ENCODE data around the gene ARF3.

The ARF3 gene

DNA sequence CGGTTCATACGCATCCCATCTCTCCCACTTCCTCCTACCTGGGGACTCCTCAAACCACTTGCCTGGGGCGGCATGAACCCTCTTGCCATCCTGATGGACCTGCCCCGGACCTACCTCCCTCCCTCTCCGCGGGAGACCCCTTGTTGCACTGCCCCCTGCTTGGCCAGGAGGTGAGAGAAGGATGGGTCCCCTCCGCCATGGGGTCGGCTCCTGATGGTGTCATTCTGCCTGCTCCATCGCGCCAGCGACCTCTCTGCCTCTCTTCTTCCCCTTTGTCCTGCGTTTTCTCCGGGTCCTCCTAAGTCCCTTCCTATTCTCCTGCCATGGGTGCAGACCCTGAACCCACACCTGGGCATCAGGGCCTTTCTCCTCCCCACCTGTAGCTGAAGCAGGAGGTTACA lies 24.5 kb upstream of the ARF3 start:
- DNase-seq (ENCODE audit: low read depth in 2 of 2): no peak

DNA sequence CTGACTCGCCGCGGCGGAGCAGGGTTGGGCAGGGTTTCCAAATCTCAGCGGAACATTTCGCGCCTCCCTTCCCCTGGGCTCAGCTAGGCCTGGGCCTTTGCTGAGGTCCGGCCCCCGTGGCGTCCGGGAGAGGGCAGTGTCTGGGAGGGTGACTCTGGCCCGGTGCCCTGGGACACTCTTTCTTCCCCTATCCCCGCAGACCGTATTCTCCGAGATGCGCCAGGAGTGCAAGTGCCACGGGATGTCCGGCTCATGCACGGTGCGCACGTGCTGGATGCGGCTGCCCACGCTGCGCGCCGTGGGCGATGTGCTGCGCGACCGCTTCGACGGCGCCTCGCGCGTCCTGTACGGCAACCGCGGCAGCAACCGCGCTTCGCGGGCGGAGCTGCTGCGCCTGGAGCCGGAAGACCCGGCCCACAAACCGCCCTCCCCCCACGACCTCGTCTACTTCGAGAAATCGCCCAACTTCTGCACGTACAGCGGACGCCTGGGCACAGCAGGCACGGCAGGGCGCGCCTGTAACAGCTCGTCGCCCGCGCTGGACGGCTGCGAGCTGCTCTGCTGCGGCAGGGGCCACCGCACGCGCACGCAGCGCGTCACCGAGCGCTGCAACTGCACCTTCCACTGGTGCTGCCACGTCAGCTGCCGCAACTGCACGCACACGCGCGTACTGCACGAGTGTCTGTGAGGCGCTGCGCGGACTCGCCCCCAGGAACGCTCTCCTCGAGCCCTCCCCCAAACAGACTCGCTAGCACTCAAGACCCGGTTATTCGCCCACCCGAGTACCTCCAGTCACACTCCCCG lies 23.9 kb upstream of the ARF3 start:
- no peak for DNase-seq (ENCODE audit: low read depth in 2 of 2)

DNA sequence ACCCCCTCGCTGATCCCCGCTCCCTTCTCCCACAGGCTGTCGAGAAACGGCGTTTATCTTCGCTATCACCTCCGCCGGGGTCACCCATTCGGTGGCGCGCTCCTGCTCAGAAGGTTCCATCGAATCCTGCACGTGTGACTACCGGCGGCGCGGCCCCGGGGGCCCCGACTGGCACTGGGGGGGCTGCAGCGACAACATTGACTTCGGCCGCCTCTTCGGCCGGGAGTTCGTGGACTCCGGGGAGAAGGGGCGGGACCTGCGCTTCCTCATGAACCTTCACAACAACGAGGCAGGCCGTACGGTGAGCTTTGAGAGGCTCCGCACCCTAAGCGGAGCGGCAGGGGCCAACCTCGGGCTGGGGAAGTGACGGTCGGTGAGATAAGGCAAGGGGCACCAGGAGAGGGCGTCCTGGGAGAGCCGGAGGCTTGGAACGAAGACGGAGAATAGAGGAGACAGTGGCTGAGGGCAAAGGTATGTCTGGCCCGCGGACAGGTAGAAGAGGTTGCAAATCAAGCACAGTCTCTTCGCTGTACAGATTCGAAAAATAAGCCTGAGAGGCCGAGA lies 23.2 kb upstream of the ARF3 start:
- no peak for DNase-seq (ENCODE audit: low read depth in 2 of 2)

DNA sequence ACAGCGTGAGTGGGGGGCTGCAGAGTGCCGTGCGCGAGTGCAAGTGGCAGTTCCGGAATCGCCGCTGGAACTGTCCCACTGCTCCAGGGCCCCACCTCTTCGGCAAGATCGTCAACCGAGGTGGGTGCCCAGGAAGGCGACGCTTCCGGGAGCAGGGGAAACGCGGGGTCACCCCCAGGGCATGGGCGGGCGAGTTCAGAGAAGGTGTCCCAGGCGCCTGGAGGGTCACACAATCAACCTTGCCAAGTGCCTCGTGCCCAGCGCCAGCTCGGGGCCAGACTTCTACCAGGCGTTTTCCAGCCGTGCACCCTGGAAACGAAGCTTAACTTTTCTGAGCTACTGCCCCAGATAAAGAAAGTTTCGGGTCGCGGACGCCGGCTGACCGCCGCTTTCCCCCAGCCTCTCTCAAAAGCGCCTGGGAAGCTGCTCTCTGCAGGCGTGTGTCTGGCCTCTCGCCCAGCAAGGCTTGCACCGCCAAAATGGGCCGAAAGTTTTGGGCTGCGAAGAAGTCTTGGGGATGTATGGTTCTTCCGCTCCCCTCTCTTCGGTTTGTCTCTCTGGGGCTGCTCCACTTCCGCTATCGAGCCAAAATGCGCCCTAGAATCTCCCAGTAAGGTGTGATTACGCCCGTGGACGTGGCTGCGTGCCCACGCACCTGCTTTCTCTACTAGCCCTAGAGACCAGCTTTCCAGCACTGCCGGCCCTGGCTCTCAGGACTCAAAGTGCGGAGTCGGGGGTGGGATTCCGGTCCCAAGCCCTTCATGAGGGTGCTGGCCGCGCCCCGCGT lies 22.5 kb upstream of the ARF3 start:
- DNase-seq (ENCODE audit: low read depth in 2 of 2): no peak

DNA sequence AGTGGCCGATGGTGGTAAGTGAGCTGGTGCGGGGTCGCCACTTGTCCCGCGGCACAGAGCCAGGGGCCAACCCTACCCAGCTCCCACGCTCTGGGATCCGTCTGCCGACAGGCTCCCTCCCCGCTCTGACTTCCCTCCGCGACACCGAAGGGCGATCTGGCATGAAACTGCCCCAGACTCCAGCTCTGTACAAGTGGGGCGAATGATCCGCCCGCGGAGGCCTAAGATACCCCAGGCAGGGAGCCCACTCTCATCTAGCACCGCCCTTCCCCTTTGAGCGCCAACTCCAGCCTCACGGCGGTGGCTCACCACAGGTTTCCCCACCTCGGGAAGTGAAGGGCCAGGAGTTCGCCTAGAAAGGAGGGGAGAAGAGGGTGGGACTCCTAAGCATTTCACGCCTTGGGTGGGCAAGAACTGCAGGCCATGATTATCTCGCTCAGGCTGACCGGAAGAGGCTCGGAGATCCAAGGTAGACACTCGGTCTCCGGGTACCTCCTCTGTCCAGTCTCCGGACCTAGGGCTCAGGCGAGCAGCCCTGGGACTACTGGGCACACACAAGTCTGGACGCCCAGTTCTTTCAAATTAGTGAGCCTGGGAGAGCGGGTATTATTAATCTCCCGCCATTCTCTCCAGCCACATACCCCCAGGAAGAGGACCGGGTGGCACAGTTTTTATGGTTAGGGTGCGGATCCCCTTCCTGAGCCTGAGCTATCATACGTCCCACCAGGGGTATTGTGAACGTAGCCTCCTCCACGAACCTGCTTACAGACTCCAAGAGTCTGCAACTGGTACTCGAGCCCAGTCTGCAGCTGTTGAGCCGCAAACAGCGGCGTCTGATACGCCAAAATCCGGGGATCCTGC lies 21.7 kb upstream of the ARF3 start:
- DNase-seq (ENCODE audit: low read depth in 2 of 2): no peak

DNA sequence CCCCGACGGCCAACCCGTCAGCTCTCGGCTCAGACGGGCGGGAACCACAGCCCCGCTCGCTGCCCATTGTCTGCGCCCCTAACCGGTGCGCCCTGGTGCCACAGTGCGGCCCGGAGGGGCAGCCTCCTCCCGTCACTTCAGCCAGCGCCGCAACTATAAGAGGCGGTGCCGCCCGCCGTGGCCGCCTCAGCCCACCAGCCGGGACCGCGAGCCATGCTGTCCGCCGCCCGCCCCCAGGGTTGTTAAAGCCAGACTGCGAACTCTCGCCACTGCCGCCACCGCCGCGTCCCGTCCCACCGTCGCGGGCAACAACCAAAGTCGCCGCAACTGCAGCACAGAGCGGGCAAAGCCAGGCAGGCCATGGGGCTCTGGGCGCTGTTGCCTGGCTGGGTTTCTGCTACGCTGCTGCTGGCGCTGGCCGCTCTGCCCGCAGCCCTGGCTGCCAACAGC lies 21.0 kb upstream of the ARF3 start, which contains the start of gene WNT1:
Gene WNT1 (plus strand): TSS at position 32 of the 450 bp plus-strand sequence. CDS start 329 bp downstream, at position 361.
- DNase-seq (ENCODE audit: low read depth in 2 of 2): no peak

DNA sequence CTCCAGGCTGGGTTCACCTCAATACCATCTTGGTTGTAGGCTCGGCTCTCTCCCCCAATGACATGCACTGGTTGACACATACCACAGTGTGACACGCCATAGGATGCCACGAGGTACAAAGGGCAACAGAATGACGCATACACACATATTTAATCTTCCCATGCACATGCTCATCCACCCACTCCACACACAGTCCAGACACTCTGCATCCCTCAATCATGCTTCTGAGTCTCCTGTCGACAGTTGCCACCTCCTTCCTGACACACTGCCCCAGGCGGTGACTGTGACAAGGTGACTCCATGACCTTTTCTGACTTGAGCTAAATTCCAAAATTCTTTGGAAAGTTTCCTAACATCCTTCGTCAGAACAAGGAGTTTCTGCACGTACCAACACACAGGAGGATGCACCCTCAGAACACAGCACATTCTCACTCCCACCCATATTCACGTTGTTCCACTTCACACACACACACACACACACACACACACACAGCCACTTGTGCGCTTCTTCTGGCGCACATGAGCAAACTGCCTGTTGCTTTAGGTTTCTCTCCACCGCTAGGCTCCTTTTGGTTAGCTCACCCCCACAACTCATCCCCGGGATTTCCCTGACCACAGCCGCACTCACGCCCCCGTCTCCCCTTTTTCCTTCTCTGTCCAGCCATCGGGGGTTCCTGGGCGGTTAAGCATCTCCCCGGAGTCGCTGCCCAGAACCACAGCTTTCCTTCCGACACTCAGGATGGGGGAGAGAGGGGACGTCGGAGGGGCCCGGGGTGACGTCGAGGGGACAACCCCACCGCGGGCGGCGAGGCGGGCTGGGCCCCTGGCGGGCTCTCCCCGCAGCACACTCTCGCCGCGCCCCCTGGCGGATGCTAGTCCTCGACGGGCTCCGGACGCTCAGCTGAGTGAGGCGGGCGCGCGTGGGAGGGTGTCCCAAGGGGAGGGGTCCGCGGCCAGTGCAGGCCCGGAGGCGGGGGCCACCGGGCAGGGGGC lies 20.3 kb upstream of the ARF3 start:
- DNase-seq (ENCODE audit: low read depth in 2 of 2): peak; percentile 53 to 66

DNA sequence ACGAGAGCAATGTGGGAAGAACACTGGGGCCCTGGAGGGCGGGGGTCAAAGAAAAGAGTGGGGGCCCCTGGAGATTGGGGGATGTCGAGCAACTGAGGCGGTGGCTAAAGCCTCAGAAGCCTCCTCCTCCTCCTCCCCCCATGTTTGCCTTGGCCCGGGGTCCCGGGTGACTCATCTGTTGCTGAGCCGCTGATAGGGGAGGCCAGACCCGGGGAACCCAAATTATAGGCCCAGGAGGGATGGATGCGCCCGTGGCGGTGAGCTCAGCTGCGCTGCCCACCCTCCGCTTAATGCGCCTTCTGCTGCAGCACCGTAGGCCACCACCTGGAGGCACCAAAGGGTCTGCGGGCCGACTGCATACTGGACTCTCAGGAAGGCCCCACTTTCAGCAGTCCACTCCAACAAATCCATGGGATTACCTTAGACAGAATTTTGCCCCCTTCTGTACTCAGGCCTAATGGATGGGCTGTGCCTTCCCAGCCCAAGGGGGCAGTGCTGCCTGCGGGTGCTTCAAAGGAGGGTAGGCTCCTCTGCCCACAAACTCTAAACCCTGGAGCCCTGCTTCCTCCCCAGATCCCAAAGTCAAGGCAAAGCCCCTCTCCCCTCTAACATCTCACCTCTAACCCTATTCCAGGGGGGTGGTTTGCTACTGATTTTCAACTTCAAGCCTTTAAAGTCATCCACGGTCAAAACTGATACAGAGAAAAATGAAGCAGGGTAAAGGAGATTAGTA lies 16.8 kb upstream of the ARF3 start:
- no peak for DNase-seq (ENCODE audit: low read depth in 2 of 2)

DNA sequence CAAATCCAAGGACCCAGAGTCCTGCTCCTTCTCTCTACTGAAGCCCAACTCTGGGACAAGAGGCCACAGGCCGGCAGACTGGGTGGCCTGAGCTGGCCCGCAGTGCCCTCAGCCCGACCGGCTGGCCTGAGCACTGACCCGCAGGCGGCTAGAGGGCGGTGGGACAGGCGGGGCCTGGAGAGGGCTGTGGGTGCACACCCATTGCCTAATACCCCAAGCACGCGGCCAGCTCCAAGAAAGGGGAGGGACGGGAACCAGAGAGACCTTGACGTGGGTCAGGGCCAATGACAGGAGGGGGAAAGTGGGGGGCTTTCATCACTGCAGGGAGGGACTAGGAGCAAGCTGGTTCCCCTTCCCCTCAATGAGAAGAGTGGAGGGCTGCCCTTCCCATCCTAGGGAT lies 16.2 kb upstream of the ARF3 start:
- DNase-seq (ENCODE audit: low read depth in 2 of 2): no peak

DNA sequence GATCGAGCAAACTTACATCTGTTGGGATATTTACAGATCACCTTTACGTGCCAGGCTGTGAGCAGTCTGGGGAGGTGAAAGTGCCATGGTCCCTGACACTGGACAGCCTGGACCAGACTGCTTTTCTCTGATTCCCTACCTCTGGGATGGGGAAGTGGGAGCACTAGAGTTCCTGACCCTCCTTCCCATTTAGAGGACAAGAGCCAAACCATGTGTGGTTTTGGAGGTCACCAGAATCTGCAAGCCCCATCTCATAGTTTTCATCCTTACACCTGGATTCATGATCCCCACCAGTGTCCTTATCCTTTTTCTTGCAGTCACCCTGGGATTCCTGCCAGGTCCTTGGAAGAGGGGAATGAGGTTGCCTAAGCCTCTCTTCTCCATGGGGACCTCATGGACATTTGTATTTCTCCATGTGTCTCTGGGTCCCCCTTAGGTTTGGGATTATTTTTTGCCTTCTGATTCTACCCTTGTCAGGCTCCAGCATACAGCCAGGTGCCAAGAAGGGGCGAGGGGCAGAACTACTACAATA lies 15.7 kb upstream of the ARF3 start:
- DNase-seq (ENCODE audit: low read depth in 2 of 2): no peak

DNA sequence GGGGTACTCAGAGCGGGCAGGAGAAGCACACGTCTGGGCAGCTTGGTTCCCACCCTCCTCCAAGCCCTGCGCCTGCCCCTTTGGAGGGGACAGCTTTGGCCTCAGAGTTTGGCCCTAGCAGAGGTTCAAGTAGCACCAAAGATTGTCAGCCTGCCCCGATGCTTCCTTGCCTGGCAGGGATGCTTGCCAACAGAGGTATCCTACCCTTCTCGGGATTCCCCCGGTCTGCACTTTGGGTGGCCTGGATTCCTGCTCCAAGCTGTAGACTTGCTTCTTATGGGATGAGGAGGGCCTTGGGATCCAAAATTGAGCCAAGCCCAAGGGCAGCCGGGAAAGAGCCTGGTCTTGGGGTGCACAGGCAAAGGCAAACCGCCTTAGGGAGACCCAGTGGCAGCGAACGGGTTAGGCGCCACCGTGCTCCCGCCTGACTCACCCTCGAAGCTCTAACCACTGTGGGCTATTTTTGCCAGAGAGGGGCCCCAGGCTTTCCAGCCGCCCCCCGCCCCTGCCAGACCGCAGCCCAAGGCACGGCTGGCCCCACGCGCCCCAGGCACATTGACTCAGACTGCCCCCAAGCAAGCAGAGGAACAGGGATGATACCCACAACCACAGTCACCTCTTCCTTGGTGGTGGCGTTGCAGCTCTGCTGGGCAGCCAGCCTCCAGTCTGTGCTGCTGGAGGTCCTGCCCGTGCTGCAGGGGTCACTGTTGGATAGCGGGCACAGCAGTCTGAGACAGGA lies 15.1 kb upstream of the ARF3 start:
- DNase-seq (ENCODE audit: low read depth in 2 of 2): no peak

DNA sequence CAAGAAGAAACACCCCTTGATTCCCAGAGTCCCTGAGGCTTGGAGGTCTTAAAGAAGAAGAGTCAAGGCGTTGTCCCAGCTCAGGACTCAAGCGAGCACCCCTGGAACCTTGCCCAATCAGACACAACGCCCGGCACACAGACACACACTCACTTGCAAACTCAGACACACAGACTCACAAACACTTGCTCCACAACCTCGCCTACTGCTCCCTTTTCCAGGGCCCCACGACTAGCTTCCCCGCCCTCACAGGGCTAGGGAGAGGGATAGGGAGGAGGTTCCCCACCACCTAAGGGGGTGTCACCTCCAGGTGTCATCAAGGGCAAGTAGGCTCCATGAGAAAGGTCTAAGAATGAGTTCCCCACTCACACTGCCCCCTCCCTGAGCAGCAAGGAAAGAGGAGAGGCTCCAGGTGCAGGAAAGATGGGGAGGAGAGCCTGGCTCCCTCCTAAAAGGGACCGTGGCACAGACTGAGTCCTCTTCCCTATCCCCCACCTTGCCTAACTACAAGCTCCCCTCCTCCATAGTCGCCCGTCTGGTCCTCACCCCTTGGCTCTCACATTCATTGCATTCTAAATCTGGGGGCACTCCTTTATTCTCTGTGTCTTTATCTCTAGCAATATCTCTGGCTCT lies 13.5 kb upstream of the ARF3 start:
- no peak for DNase-seq (ENCODE audit: low read depth in 2 of 2)

DNA sequence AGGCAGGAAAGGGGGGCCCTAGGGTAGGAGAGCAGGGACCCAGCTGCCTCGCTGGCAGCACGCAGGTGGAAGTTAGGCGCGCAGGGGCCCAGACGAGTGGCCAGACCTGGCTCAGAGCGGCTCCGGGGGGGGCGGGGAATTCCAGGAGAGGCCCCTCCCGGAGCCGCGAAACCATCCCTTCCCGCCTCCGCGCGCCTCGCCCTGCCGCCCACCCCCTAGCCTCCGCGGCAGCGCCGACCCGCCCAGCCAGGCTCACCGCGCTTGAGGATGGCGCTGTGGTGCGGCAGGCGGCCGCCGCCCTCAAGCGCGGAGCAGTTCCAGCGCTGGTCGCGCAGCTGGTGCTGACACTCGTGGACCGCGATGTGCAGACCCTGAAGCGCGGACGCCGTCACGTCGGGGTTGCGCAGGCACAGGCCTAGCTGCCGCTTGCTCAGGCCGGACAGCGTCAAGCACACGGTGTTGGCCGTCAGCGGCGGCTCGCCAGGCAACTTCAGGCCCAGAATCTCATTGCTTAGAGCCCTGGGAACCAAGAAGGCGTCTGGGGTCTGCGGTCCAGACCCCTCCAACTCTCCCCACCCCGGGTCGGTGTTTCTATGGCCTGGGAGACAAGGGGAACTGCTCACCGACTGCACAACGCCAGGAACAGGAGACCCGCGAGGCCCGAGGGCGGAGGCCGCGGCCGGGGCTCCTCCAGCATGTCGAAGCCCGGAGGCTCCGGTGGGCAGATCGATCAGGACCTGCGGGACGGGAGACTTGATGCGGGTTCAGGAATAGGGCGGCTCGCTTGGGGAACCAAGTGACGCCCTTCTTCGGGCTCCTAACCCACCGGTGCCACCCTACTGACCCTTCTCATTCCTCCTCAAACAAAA lies 12.8 kb upstream of the ARF3 start:
- DNase-seq (ENCODE audit: low read depth in 2 of 2): no peak

DNA sequence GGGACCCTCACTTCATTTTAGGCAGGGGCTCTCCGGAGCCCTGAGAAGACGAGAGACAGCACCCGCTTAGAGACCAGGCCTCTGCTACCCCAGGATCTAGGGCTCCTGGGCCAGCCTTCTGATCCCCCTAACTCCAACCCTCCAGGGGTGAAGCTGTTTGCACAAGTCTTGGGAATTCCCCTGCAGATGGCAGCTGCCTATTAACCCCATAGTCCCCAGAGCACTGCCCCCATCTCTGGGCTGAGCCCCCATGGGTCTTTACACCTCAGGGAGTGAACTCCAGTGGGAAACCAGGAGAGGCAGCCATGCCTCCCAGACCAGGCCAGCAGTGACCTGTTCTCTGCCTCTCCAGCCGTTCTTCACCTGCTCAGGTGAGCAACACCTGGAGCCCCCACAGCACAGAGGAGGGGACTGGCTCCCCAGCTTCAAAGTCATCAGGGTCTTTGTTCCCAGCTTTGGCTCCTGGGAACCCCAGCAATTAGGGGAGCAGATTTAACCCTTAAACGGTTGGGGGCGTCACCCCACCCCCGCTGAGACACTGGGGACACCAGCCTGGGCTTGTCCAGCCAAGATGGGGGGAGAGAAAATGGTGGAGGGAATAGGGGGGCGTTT lies 12.0 kb upstream of the ARF3 start:
- DNase-seq (ENCODE audit: low read depth in 2 of 2): no peak

DNA sequence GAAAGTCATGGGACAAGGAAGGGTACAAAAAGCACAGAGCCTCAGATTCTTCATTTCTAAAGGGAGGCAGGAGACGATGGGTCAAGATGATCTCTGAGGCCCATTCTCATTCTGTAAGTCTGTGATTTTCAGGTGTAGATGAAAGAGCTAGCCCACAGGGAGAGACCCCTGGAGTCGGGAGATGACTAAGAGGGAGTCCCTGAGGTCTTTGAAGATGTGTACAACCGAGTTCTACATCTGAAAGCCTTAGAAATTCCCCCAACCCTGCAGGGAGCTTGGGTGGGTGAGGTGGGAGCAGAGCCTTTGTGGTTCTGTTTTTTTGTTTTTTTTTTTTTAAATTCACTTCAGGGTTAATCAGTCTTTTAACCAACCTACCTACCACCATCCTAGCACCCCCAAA lies 11.2 kb upstream of the ARF3 start:
- no peak for DNase-seq (ENCODE audit: low read depth in 2 of 2)

DNA sequence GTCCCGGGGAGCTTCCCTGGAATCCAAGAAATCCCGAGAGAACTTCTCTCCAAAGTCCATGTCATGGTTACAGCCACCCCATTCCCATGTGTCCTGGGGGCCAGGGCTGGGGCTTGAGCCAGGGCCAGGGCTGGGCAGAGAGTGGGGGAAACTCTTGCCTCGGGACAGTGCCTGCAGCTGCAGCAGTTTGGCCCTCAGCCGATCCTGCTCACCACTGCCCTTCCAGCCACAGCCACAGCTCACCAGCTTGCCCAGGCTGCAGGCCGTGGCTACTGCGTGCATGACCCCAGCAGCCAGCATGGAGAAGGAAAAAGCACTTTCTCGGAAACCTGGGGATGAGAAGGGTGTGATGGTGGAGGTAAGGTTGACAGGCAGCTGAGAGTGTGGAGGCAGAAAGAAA lies 10.7 kb upstream of the ARF3 start:
- no peak for DNase-seq (ENCODE audit: low read depth in 2 of 2)

Data from stimulated activated CD8-positive, alpha-beta memory T cell treated with anti-CD3 and anti-CD28 coated beads, Interleukin-15, amount 100 ng/mL, for 4 hours (primary cell).